Measurements from ENCODE around the gene HNRNPA3. TPM values are rescaled to one million over a fixed set of nuclear protein-coding genes. Genes with fewer than 3 reads are reported as not detected.
A peak's percentile ranks its signal among the peaks of the same experiment; 100 is the strongest.
"Not testable (repeated sequence)": the region's sequence is repeated elsewhere in the genome, so short reads cannot be mapped to it uniquely, and the experiment has no call there.

Gene HNRNPA3
- total RNA-seq, 2 experiments from 2014 or later = 303 to 311 TPM

DNA sequence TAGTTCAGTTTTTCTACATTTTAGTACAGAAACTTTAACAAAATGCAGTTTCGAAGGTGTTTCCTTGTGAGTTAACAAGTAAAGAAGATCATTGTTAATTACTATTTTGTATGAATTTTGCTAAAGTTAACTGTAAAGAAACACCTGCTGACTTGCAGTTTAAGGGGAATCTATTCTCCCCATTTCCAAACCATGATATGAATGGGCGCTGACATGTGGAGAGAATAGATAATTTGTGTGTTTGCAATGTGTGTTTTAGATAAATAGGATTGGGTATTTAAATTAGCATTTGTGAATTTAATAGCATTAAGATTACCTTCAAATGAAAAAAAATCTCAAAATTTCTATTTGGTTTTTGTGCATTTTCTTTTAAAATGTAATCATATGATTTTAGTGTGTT, 7.2 kb downstream of the HNRNPA3 start:
- DNase-seq; H3K27ac Mint-ChIP-seq; H3K27me3 Mint-ChIP-seq; H3K9me3 Mint-ChIP-seq; intact Hi-C loops (cut with micrococcal nuclease); CTCF ChIA-PET; H3K4me3 Mint-ChIP-seq: not testable (repeated sequence)
- peaks cover 74% of the 10 kb centered on the region for H3K36me3 Mint-ChIP-seq
- POLR2A ChIA-PET = interaction anchor here (1.3 kb wide), 1 partner anchor 46 kb away, joined by 3 read pairs; no protein-coding TSS in a partner anchor
- H3K4me1 Mint-ChIP-seq (ENCODE audit: low read depth) = peaks cover 69% of the 10 kb centered on the region

DNA sequence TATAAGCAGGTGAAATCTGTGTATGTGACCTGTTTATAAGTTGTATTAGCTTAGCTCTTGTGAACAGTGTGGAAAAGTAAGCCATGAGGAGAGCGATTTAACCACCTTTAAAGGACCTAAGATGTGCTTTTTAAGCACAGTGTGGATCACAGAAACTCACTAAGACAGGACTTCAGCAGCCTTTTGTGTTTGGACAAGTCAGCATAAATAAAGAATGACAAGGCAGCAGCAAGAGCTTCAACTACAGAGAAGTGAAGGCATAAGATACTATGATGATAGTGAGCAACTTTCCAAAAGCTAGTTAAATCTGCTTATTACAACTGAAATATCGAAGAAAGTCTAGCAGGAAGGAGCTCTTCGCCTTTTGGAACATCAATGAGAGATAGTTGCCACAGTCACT, 8.9 kb downstream of the HNRNPA3 start:
- no peak for DNase-seq
- Mint-ChIP-seq H3K4me3 (no peak overlapping the region), H3K27me3 (no peaks in the 10 kb centered on the region), H3K4me1 (ENCODE audit: low read depth) (peaks cover 61% of the 10 kb centered on the region), H3K36me3 (peaks cover 57% of the 10 kb centered on the region), H3K9me3 (no peaks in the 10 kb centered on the region), H3K27ac (no peak overlapping the region)
- CTCF ChIA-PET = interaction anchor here (1.4 kb wide), 1 partner anchor 42 kb away, joined by 9 read pairs; no protein-coding TSS in a partner anchor
- POLR2A ChIA-PET = interaction anchor here (0.7 to 2.1 kb wide), 3 partner anchors 9 to 42 kb away, joined by 3 to 13 read pairs (median 3); partner anchors contain the start of genes HNRNPA3 and NFE2L2
- intact Hi-C loops (cut with micrococcal nuclease) = no loop called here

DNA sequence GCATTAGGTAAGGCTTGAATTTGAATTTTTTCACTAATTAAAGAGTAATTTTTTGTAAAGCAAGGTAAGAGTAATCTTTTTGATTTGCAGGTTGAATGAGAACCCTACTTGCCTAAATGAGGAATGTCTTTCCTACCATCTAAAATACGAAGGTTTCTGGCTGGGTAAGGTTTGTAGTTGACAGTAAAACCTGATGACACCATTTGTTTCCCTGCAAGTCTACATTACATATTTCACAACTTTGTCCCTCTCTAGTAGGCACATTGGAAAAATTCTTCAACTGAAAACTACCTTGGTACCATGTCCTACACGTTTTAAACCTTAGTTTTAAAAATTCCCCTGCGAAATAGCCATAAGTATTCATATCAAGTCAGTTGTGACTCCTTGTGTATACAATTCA, 9.4 kb downstream of the HNRNPA3 start:
- no peak overlapping the region for H3K4me3 Mint-ChIP-seq
- intact Hi-C loops (cut with micrococcal nuclease) = no loop called here
- POLR2A ChIA-PET = interaction anchor here (1.0 to 2.1 kb wide), 4 partner anchors 10 to 42 kb away, joined by 3 to 13 read pairs (median 3); partner anchors contain the start of genes HNRNPA3 and NFE2L2
- no peaks in the 10 kb centered on the region for H3K27me3 Mint-ChIP-seq
- peak overlapping the region; percentile 74 for H3K27ac Mint-ChIP-seq
- CTCF ChIA-PET = interaction anchor here (1.4 kb wide), 1 partner anchor 42 kb away, joined by 9 read pairs; no protein-coding TSS in a partner anchor
- no peaks in the 10 kb centered on the region for H3K9me3 Mint-ChIP-seq
- peaks cover 59% of the 10 kb centered on the region for H3K4me1 Mint-ChIP-seq (ENCODE audit: low read depth)
- DNase-seq = no peak
- peaks cover 53% of the 10 kb centered on the region for H3K36me3 Mint-ChIP-seq

DNA sequence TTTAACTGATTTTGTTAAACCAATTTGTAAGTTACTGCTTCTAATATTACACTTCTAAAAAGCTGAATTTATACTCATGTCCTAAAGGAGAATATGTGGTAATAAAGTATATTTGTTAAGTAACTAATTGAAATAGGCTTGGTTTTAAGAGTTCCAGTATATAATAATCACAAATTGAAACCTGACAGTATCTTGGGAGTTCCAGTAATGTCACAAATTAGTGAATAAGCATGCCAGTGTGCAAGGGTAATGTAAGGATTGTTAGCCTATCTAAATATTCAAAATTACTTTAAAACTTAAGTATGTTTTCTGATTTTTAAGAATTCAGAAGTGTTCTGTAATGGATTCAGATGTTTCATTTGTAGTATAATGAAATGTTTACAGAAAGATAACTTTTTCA, 10.8 kb downstream of the HNRNPA3 start:
- H3K9me3 Mint-ChIP-seq; intact Hi-C loops (cut with micrococcal nuclease); POLR2A ChIA-PET; H3K4me3 Mint-ChIP-seq; H3K27me3 Mint-ChIP-seq; DNase-seq: not testable (repeated sequence)
- peaks cover 54% of the 10 kb centered on the region for H3K4me1 Mint-ChIP-seq (ENCODE audit: low read depth)
- H3K36me3 Mint-ChIP-seq = peaks cover 50% of the 10 kb centered on the region
- H3K27ac Mint-ChIP-seq = peak overlapping the region; percentile 74
- CTCF ChIA-PET = interaction anchor here (5.1 kb wide), 1 partner anchor 40 kb away, joined by 16 read pairs; no protein-coding TSS in a partner anchor

DNA sequence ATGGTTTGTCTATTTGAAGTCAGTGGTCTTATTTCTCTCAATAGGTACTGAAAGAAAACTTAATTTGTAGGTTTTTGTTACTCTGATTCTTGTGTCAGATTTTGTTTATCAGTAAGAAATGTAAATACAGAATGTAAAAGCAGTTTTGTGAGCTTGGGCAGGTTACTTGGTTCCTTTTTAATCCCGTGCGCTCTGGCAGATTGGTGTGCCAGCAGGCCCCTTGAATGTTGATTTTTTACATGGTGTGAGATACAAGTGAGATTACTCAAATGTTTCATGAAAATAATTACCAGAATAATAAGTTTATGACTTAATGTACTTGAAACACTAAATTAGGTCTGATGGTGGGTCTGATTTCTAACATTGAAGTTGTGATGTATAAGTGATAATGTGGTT, 13.4 kb downstream of the HNRNPA3 start:
- no peak for DNase-seq
- no peak overlapping the region for H3K4me3 Mint-ChIP-seq
- peaks cover 45% of the 10 kb centered on the region for H3K36me3 Mint-ChIP-seq
- ChIA-PET POLR2A (interaction anchor here (1.2 to 2.2 kb wide), 4 partner anchors 11 to 37 kb away, joined by 3 to 12 read pairs (median 6); no protein-coding TSS in a partner anchor), CTCF (interaction anchor here (2.0 to 5.1 kb wide), 2 partner anchors 37 to 64 kb away, joined by 6 to 16 read pairs; no protein-coding TSS in a partner anchor)
- no peaks in the 10 kb centered on the region for H3K9me3 Mint-ChIP-seq
- intact Hi-C loops (cut with micrococcal nuclease) = loop anchor here (2.0 to 5.0 kb wide), 2 partner anchors 17 to 66 kb away; no protein-coding TSS in a partner anchor
- peak overlapping the region; percentile 59 for H3K27ac Mint-ChIP-seq
- peaks cover 54% of the 10 kb centered on the region for H3K4me1 Mint-ChIP-seq (ENCODE audit: low read depth)
- H3K27me3 Mint-ChIP-seq = no peaks in the 10 kb centered on the region

DNA sequence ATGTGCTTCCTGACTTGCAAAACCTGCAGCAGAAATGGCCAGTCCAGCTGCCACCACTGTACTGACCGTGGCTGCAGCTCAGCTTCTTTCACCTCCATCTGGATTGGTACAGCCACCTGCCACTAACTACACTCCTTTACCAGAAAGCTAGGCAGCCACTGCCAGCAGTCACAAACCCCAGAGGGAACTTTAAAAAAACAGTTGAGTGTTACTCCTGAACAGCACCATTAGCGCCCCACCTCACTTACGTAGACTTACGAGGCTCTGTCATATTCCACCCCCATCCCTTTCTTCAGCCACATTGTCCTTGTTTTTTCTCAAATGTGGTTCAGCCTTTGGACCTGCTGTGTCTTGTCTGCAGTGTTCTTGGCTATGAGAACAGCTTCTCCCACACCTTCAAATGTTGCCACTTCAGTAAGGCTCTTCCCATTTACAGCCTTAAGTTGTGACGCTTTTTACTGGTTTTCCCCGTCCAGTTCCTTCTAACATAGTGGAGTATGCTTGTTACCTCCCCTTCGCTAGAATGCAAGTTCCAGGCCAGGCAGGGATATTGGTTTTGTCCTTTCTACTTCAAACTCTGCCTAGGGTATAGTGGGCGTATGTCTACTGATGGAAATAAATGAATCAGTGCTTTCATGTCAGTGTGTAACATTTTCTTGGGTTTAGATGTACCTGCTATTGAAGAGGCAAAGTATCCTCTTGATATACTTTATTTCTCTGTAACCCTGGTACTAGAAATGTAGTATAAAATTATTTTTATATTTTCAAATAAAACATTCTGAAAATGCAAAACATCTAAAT, 17.0 kb downstream of the HNRNPA3 start:
- DNase-seq = no peak
- Mint-ChIP-seq H3K9me3 (no peaks in the 10 kb centered on the region), H3K27ac (peak overlapping the region; percentile 77), H3K4me1 (ENCODE audit: low read depth) (peaks cover 54% of the 10 kb centered on the region), H3K4me3 (no peak overlapping the region), H3K36me3 (peaks cover 45% of the 10 kb centered on the region), H3K27me3 (no peaks in the 10 kb centered on the region)
- intact Hi-C loops (cut with micrococcal nuclease) = loop anchor here (5.0 kb wide), 1 partner anchor 63 kb away; no protein-coding TSS in a partner anchor
- POLR2A ChIA-PET = interaction anchor here (1.0 to 5.3 kb wide), 7 partner anchors 10 to 65 kb away, joined by 3 to 36 read pairs (median 3); partner anchors contain the start of genes HNRNPA3 and NFE2L2
- CTCF ChIA-PET = interaction anchor here (0.9 to 6.3 kb wide), 6 partner anchors 15 to 186 kb away, joined by 3 to 37 read pairs (median 6); partner anchors contain the start of gene NFE2L2

DNA sequence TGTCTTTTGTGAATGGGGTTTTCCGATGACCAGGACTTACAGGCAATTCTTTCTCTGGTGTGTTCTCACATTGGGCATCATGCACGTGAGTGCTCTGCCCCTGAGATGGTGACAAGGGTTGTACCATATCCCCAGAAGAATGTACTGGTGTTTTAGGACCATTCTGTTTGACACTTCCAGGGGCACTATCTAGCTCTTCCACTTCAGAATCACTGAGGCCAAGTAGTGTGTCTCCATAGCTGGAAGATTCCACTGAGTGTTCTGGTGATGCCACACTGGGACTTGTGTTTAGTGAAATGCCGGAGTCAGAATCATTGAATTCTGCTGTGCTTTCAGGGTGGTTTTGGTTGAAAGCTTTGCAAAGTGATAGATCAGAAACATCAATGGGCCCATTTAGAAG, 18.7 kb downstream of the HNRNPA3 start:
- H3K4me3 Mint-ChIP-seq = no peak overlapping the region
- intact Hi-C loops (cut with micrococcal nuclease) = loop anchor here (1.0 kb wide), 1 partner anchor 9 kb away; no protein-coding TSS in a partner anchor
- H3K4me1 Mint-ChIP-seq (ENCODE audit: low read depth) = peaks cover 60% of the 10 kb centered on the region
- H3K9me3 Mint-ChIP-seq = no peaks in the 10 kb centered on the region
- CTCF ChIA-PET = interaction anchor here (2.1 to 6.3 kb wide), 3 partner anchors 24 to 67 kb away, joined by 5 to 37 read pairs (median 10); partner anchors contain the start of gene NFE2L2
- H3K27me3 Mint-ChIP-seq = no peaks in the 10 kb centered on the region
- no peak for DNase-seq
- peak overlapping the region; percentile 74 for H3K27ac Mint-ChIP-seq
- peaks cover 54% of the 10 kb centered on the region for H3K36me3 Mint-ChIP-seq
- POLR2A ChIA-PET = interaction anchor here (1.1 to 5.3 kb wide), 4 partner anchors 9 to 33 kb away, joined by 3 to 36 read pairs (median 7); partner anchors contain the start of genes HNRNPA3 and NFE2L2

DNA sequence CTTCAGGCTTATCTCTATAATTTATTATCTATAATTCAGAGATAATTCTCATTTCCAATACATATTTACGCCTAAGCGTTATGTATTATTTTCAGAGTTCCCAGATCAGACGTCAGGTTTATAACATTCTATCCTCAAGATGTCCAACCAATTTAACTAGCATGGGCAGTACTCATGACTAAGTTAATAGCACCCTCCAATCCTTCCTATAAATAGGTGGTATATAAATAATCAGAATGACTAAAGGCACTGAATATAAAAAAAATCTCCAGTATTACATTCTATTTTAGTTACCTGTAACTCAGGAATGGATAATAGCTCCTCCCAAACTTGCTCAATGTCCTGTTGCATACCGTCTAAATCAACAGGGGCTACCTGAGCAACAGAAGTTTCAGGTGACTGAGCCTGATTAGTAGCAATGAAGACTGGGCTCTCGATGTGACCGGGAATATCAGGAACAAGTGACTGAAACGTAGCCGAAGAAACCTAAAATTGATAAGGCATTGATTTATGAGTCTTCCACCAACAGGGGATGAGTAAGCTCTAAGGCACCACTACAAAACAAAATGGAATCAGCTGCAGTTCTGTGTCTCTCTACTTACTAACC, 19.6 kb downstream of the HNRNPA3 start:
- intact Hi-C loops (cut with micrococcal nuclease) = no loop called here
- peaks cover 55% of the 10 kb centered on the region for H3K4me1 Mint-ChIP-seq (ENCODE audit: low read depth)

DNA sequence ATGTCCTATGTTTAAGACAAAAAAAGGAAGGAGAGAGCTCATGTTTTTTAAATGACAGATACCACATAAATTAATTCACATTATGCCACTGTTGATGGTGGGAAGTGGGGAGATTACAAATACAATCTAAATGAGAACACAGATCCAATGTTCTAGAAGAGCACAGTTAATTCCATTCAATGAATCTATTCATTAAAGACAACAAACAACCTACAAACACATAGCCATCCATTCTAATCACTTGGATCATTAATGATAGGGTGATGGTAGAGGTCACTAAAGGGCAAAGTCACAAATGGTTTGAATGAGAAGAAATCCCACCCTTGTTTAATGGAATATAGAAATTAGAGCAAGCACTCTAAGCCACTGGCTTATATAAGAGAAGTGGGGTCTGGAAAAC, 21.7 kb downstream of the HNRNPA3 start:
- intact Hi-C loops (cut with micrococcal nuclease) = no loop called here
- ChIA-PET CTCF (interaction anchor here (6.3 kb wide), 1 partner anchor 30 kb away, joined by 37 read pairs; the partner anchor contains the start of gene NFE2L2), POLR2A (no interaction called here)
- DNase-seq = no peak
- no peaks in the 10 kb centered on the region for H3K27me3 Mint-ChIP-seq
- H3K27ac Mint-ChIP-seq = peak overlapping the region; percentile 59
- H3K4me1 Mint-ChIP-seq (ENCODE audit: low read depth) = peaks cover 63% of the 10 kb centered on the region
- no peaks in the 10 kb centered on the region for H3K9me3 Mint-ChIP-seq
- H3K4me3 Mint-ChIP-seq = no peak overlapping the region
- peaks cover 50% of the 10 kb centered on the region for H3K36me3 Mint-ChIP-seq

More for the DNA sequence above, 19.6 kb downstream of the HNRNPA3 start:
- Mint-ChIP-seq H3K36me3 (peaks cover 55% of the 10 kb centered on the region), H3K4me3 (no peak overlapping the region), H3K27ac (peak overlapping the region; percentile 70), H3K9me3 (no peaks in the 10 kb centered on the region), H3K27me3 (no peaks in the 10 kb centered on the region)
- DNase-seq = no peak
- ChIA-PET CTCF (interaction anchor here (1.0 to 6.3 kb wide), 4 partner anchors 23 to 103 kb away, joined by 3 to 37 read pairs (median 8); partner anchors contain the start of gene NFE2L2), POLR2A (interaction anchor here (1.3 to 5.3 kb wide), 3 partner anchors 10 to 32 kb away, joined by 3 to 36 read pairs (median 10); partner anchors contain the start of genes HNRNPA3 and NFE2L2)

DNA sequence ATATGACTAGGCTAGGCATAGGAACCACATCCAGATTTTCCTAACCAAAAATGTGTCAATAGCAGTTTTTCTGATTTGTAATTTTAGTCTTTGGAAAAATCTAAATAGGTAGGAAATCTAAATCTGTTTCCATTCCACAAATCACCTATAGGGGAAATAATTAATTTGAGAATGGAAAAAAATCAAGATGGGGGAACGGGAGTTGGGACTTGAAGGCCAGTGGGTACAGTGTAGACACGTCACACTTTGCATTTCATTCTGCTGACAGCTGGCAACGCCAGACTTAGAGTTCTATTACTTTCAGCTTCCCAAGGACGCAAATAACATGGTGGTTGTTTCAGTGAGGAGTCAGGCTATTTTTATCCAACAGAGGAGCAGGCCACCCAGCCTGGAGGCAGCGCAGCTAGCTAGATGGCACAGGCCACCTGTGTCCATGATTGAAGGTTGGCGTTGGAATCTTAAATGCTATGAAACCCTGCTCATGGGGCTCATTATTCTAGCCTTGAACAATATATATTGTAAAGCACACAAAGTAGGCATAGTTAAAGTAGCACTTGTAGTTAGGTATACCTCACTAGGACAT, 23.4 kb downstream of the HNRNPA3 start:
- peaks cover 42% of the 10 kb centered on the region for H3K36me3 Mint-ChIP-seq
- peaks cover 67% of the 10 kb centered on the region for H3K4me1 Mint-ChIP-seq (ENCODE audit: low read depth)
- ChIA-PET POLR2A (no interaction called here), CTCF (interaction anchor here (0.9 to 1.0 kb wide), 2 partner anchors 28 to 60 kb away, joined by 3 read pairs; partner anchors contain the start of gene NFE2L2)
- H3K27ac Mint-ChIP-seq = peak overlapping the region; percentile 68
- intact Hi-C loops (cut with micrococcal nuclease) = no loop called here
- DNase-seq = no peak
- H3K27me3 Mint-ChIP-seq = no peaks in the 10 kb centered on the region
- H3K9me3 Mint-ChIP-seq = no peaks in the 10 kb centered on the region
- H3K4me3 Mint-ChIP-seq = no peak overlapping the region

DNA sequence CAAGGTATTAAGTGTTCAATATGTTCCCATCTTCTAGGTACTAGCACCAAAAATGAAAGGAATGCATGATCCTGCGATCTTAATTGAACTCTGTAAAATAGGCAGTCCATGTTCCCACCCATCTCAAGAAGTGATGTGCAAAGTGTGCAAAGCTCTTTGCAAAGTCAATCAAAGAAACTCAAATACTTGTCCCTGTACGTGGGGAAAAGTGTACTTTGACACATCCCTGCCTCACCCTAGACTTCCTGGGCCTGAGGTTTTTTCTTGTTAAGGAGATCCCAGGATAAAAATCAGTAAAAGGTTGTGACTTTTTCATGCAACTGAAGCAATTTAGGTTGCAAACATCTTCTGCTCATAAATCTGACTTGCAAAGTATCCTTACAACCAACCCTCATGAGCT, 25.3 kb downstream of the HNRNPA3 start:
- no peak overlapping the region for H3K4me3 Mint-ChIP-seq
- peak overlapping the region; percentile 8 for H3K27ac Mint-ChIP-seq
- ChIA-PET POLR2A (interaction anchor here (1.2 to 3.0 kb wide), 2 partner anchors 19 to 26 kb away, joined by 3 to 12 read pairs; partner anchors contain the start of gene HNRNPA3), CTCF (interaction anchor here (0.5 to 5.2 kb wide), 5 partner anchors 17 to 424 kb away, joined by 3 to 38 read pairs (median 4); partner anchors contain the start of gene NFE2L2)
- no peaks in the 10 kb centered on the region for H3K9me3 Mint-ChIP-seq
- peaks cover 71% of the 10 kb centered on the region for H3K4me1 Mint-ChIP-seq (ENCODE audit: low read depth)
- intact Hi-C loops (cut with micrococcal nuclease) = no loop called here
- H3K27me3 Mint-ChIP-seq = no peaks in the 10 kb centered on the region
- H3K36me3 Mint-ChIP-seq = peaks cover 26% of the 10 kb centered on the region
- no peak for DNase-seq

Measured in activated CD4-positive, alpha-beta memory T cell treated with anti-CD3 and anti-CD28 coated beads for 36 hours (primary cell).